SK-N-SH (cell line): ENCODE data around the gene ADIPOR2.

Source experiments
- EZH2phosphoT487 ChIP-seq: fragments of 200-600 bp; sonication (generic); IDR thresholded peaks from 2 replicates; pipeline ENCODE4 v1.6.1; 2017; ENCODE audit warnings: low read depth, mixed run types, mild to moderate bottlenecking, antibody characterized with exemption, moderate library complexity, borderline replicate concordance
- JUND ChIP-seq: IDR thresholded peaks from 2 replicates; pipeline ENCODE4 v1.4.0; 2012
- MAX ChIP-seq: IDR thresholded peaks from 2 replicates; pipeline ENCODE4 v1.4.0; 2012; ENCODE audit warnings: low read depth
- MXI1 ChIP-seq: IDR thresholded peaks from 2 replicates; pipeline ENCODE4 v1.6.1; 2012; ENCODE audit warnings: mild to moderate bottlenecking, low read depth, low read length, improper control_type of control experiment
- POLR2AphosphoS5 ChIP-seq: IDR thresholded peaks from 2 replicates; pipeline ENCODE4 v1.6.1; 2012; ENCODE audit warnings: low read depth, low read length
- REST ChIP-seq: IDR thresholded peaks from 2 replicates; pipeline ENCODE4 v1.6.1; 2012; ENCODE audit warnings: mild to moderate bottlenecking, low read depth, low read length, moderate library complexity
- TAF1 ChIP-seq: IDR thresholded peaks from 2 replicates; pipeline ENCODE4 v1.6.1; 2012; ENCODE audit warnings: low read depth, mild to moderate bottlenecking, low read length, moderate library complexity, borderline replicate concordance
- TCF12 ChIP-seq: IDR thresholded peaks from 2 replicates; pipeline ENCODE4 v1.4.0; 2012
- YY1 ChIP-seq: IDR thresholded peaks from 2 replicates; pipeline ENCODE4 v1.4.0; 2012; ENCODE audit warnings: low read depth, mild to moderate bottlenecking
- TF ChIP-seq, protein P1 (sequence below): fragments of 200-600 bp; sonication (generic); IDR thresholded peaks from 2 replicates; pipeline ENCODE4 v1.6.1; 2017; ENCODE audit warnings: antibody characterized with exemption, mild to moderate bottlenecking, moderate library complexity

GRCh38 chr12:1782215-1782614, 91.3 kb downstream of the ADIPOR2 start:
- TF ChIP-seq YY1 (no peak), EZH2phosphoT487 (no peak), REST (no peak), MAX (no peak), POLR2AphosphoS5 (no peak), MXI1 (no peak), JUND (no peak), TAF1 (no peak), TCF12 (no peak)
- TF ChIP-seq, protein P1, sequence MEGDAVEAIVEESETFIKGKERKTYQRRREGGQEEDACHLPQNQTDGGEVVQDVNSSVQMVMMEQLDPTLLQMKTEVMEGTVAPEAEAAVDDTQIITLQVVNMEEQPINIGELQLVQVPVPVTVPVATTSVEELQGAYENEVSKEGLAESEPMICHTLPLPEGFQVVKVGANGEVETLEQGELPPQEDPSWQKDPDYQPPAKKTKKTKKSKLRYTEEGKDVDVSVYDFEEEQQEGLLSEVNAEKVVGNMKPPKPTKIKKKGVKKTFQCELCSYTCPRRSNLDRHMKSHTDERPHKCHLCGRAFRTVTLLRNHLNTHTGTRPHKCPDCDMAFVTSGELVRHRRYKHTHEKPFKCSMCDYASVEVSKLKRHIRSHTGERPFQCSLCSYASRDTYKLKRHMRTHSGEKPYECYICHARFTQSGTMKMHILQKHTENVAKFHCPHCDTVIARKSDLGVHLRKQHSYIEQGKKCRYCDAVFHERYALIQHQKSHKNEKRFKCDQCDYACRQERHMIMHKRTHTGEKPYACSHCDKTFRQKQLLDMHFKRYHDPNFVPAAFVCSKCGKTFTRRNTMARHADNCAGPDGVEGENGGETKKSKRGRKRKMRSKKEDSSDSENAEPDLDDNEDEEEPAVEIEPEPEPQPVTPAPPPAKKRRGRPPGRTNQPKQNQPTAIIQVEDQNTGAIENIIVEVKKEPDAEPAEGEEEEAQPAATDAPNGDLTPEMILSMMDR = no peak
